K562 (cell line): Measurements from ENCODE around the gene RNFT2. TPM values are rescaled to one million over a fixed set of nuclear protein-coding genes. Genes with fewer than 3 reads are reported as not detected.
A peak's percentile ranks its signal among the peaks of the same experiment; 100 is the strongest.

Experiments
- ATAC-seq: fragments of 200-7000 bp; cut with Tn5 transposase; 3 replicates; pipeline ENCODE4 v1.9.1; 2020; ENCODE audit warnings: moderate library complexity
- BruUV-seq: library from RNA; stranded (reverse); fragments of 400-500 nt; replicated peaks from 2 replicates; lab custom pipeline; 2021; lab: Mats Ljungman, UMichigan
- CTCF ChIA-PET: fragments of 300-600 bp; formaldehyde crosslinking; extraction: SDS; loops from one replicate; lab custom pipeline; 2021; ENCODE audit warnings: low intra/inter-chr PET ratio; lab: Yijun Ruan, JAX
- POLR2A ChIA-PET: fragments of 300-600, 350-650 bp; sonication (Branson Sonifier 250); formaldehyde crosslinking; extraction: SDS; loops from one replicate; lab custom pipeline; 2021; ENCODE audit warnings: antibody characterized with exemption, inconsistent platforms; lab: Yijun Ruan, JAX
- DNase-seq, 4 experiments: peaks; one replicate each; pipeline versions ENCODE4 v3.0.0 to v3.0.0-alpha.2; 2011 to 2018; ENCODE audit warnings: low spot score in 3 of 4, mixed read lengths in 3 of 4; ENCODE audit errors: extremely low read depth in 1 of 4
- FAIRE-seq: peaks from 2 replicates; lab custom pipeline; 2011; peaks lifted over from hg19 to GRCh38; lab: Jason Lieb, UNC
- H2AFZ ChIP-seq: 2 replicates; pipeline ENCODE4 v1.6.0; 2011; ENCODE audit warnings: low read depth, low read length, control low read depth, inconsistent platforms
- H3K27ac ChIP-seq: fragments of 200-600 bp; 3 replicates; pipeline ENCODE4 v1.8.0; 2011; ENCODE audit warnings: low read depth, mild to moderate bottlenecking, control low read depth, inconsistent platforms, low read length, moderate library complexity, mixed read lengths; ENCODE audit errors: extremely low read depth
- H3K27me3 ChIP-seq, 2 experiments: fragments of 300-600 bp in 1 of 2; 2 replicates in 1 of 2; 3 replicates in 1 of 2; pipeline versions ENCODE4 v1.6.0 to v1.8.0; 2011; ENCODE audit warnings: inconsistent platforms in 2 of 2, low read length in 2 of 2, mild to moderate bottlenecking in 1 of 2, mixed read lengths in 1 of 2, moderate library complexity in 1 of 2; ENCODE audit not compliant: control insufficient read depth in 2 of 2, insufficient read depth in 2 of 2
- H3K36me3 ChIP-seq: fragments of 300-600 bp; 3 replicates; pipeline ENCODE4 v1.8.0; 2011; ENCODE audit warnings: mild to moderate bottlenecking, low read length, inconsistent platforms; ENCODE audit not compliant: control insufficient read depth, insufficient read depth
- H3K4me1 ChIP-seq, 2 experiments: fragments of 200-600 bp in 1 of 2; replicated peaks in 1 of 2; 2 replicates in 1 of 2; 3 replicates in 1 of 2; pipeline versions ENCODE4 v1.5.1 to v1.8.0; 2011; ENCODE audit warnings: inconsistent platforms in 2 of 2, low read length in 2 of 2, mild to moderate bottlenecking in 1 of 2, mixed read lengths in 1 of 2, moderate library complexity in 1 of 2; ENCODE audit not compliant: control insufficient read depth in 2 of 2, insufficient read depth in 2 of 2
- H3K4me2 ChIP-seq: 2 replicates; pipeline ENCODE4 v1.6.1; 2011; ENCODE audit warnings: low read length, control low read depth, inconsistent platforms, mixed read lengths; ENCODE audit not compliant: insufficient read depth
- H3K4me3 ChIP-seq: fragments of 200-600 bp; sonication (generic), shearing (Covaris generic); 2 replicates; pipeline ENCODE4 v1.5.1; 2016; ENCODE audit warnings: control low read depth, inconsistent platforms
- H3K79me2 ChIP-seq: fragments of 200-600 bp; 3 replicates; pipeline ENCODE4 v1.8.0; 2011; ENCODE audit warnings: low read length, inconsistent platforms; ENCODE audit not compliant: control insufficient read depth, insufficient read depth
- H3K9ac ChIP-seq, 2 experiments: 2 replicates each; pipeline versions ENCODE4 v1.6.0 to v1.6.1; 2011; ENCODE audit warnings: low read depth in 2 of 2, low read length in 2 of 2, control low read depth in 1 of 2, inconsistent platforms in 1 of 2, mild to moderate bottlenecking in 1 of 2, mixed read lengths in 1 of 2; ENCODE audit not compliant: insufficient read depth in 1 of 2
- H3K9me1 ChIP-seq: one replicate; pipeline ENCODE4 v1.6.0; 2011; ENCODE audit warnings: inconsistent platforms, mild to moderate bottlenecking, low read length, moderate library complexity; ENCODE audit not compliant: control insufficient read depth, insufficient read depth
- H3K9me3 ChIP-seq: replicated peaks from 2 replicates; pipeline ENCODE4 v1.5.1; 2011; ENCODE audit warnings: low read depth, low read length, inconsistent platforms; ENCODE audit not compliant: control insufficient read depth, insufficient read depth
- H4K20me1 ChIP-seq: replicated peaks from 2 replicates; pipeline ENCODE4 v1.6.1; 2011; ENCODE audit warnings: low read length, inconsistent platforms, mixed read lengths; ENCODE audit not compliant: control insufficient read depth, insufficient read depth
- PRPF4 ChIP-seq: fragments of 200-400 bp; formaldehyde crosslinking; IDR thresholded peaks from one replicate; pipeline ENCODE4 v1.6.1; 2017; ENCODE audit warnings: low read length, low read depth, mild to moderate bottlenecking; ENCODE audit not compliant: insufficient read depth, poor library complexity, severe bottlenecking
- RAD21 ChIP-seq, 2 experiments: fragments of 250-450 bp in 1 of 2; fragments of 450-650 bp in 1 of 2; sonication (Bioruptor Pico) in 1 of 2; formaldehyde crosslinking in 1 of 2; IDR thresholded peaks in 1 of 2; conservative IDR thresholded peaks in 1 of 2; 2 replicates each; pipeline versions ENCODE4 v1.4.0 to v1.8.0; 2020 to 2022; ENCODE audit warnings: mild to moderate bottlenecking in 2 of 2, moderate library complexity in 1 of 2
- ZBTB7A ChIP-seq: IDR thresholded peaks from 2 replicates; pipeline ENCODE4 v1.6.1; 2011; ENCODE audit warnings: low read depth, mild to moderate bottlenecking, low read length, moderate library complexity, borderline replicate concordance; ENCODE audit not compliant: control insufficient read depth
- ZNF124 ChIP-seq: sonication (generic); formaldehyde crosslinking; IDR thresholded peaks from 2 replicates; pipeline ENCODE4 v1.8.1; 2022; ENCODE audit warnings: missing genetic modification reagents
- WGBS: fragments of 100-300 bp; shearing (Covaris generic); methylation state at CpG from one replicate; pipeline ENCODE4 v1.1.6; 2016; ENCODE audit warnings: low coverage, mixed read lengths; ENCODE audit not compliant: insufficient coverage; ENCODE audit errors: missing lambda C conversion rate; 5-methylcytosine and 5-hydroxymethylcytosine counted together
- in situ Hi-C: fragments of 300-500 bp; cut with MboI; formaldehyde crosslinking; loops from 4 replicates; pipeline ENCODE4 v1.15.0; 2018; ENCODE audit warnings: inconsistent platforms, mixed read lengths
- intact Hi-C: fragments of 100-400 bp; cut with micrococcal nuclease; formaldehyde crosslinking; loops from 2 replicates; pipeline ENCODE4 v1.14.2; 2022
- polyA plus RNA-seq, 8 experiments: library from polyadenylated mRNA; depleted of rRNA in 4 of 8; stranded (reverse) in 5 of 8; unstranded in 3 of 8; fragments of >200 nt; fragmentation: Nextera tagmentation in 2 of 8; fragmentation: Illumina TruSeq in 1 of 8; extraction: Ambion mirVana in 2 of 8; extraction: Trizol in 1 of 8; gene quantifications; 2 replicates each; pipeline versions ENCODE4 v1.2.1 to v1.2.3, GENCODE V29; 2011 to 2014; ENCODE audit warnings: inconsistent platforms in 1 of 8, missing spikeins in 1 of 8
- total RNA-seq, 7 experiments: library from RNA; depleted of rRNA in 6 of 7; stranded (reverse); fragments of >200 nt in 6 of 7; fragmentation: Illumina TruSeq in 2 of 7; extraction: Trizol in 2 of 7; gene quantifications; 2 replicates each; pipeline versions ENCODE4 v1.2.1 to v1.2.3, GENCODE V29; 2011 to 2021; ENCODE audit warnings: low replicate concordance in 1 of 7
- TF ChIP-seq, protein P1 (sequence below): fragments of 450-650 bp; IDR thresholded peaks from 2 replicates; pipeline ENCODE4 v1.6.1; 2016; ENCODE audit warnings: mild to moderate bottlenecking
- TF ChIP-seq, protein P2 (sequence below), 3 experiments: IDR thresholded peaks in 2 of 3; conservative IDR thresholded peaks in 1 of 3; 2 replicates each; pipeline ENCODE4 v1.5.1; 2011 to 2012; ENCODE audit warnings: low read length in 3 of 3, mild to moderate bottlenecking in 3 of 3, control low read depth in 2 of 3, improper control_type of control experiment in 1 of 3, inconsistent platforms in 1 of 3, low read depth in 1 of 3, mixed read lengths in 1 of 3, moderate library complexity in 1 of 3; ENCODE audit not compliant: insufficient read depth in 2 of 3

RNFT2 gene
- total and polyA plus RNA-seq, 9 of the 15 experiments (the other 6 are each of a cell fraction or from before 2014, with no cell fraction given): 3.6 to 26.3 (median 9.5) TPM

DNA sequence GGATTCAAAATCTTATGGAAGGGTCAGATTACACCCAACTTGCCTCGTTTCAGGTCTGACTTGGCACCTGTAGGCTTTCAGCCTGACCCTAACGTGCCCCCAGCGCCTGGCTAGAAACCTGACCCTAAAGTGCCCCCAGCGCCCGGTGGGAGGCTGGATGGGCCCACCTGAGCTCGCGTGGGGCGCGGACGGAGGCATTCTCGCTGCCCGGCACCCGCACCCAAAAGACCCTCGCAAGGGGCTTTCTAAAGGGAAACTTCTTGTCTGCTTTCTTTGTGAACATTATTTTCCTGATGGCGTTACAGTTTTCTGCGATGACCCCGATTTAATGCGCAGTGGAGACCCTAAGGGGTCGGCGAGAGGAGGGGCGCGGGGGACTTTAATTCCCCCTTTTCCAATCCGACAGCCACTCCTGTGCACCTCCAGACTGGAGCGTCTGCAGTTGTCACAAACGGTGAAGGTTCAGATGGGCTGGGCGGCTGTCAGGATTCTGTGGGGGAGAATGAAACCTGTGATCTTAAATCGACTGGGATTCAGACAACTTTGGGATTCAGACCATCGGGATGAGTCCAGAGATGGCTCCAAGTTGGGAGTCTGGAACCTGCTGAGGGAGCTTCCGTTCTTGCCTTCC is 143.9 kb downstream of the RNFT2 start:
- no peak overlapping the region for H3K9ac ChIP-seq
- no peak overlapping the region for H3K27ac ChIP-seq
- BruUV-seq: no TSS peak
- H3K79me2 ChIP-seq: no peaks in the 10 kb centered on the region
- ChIA-PET CTCF (interaction anchor here (0.6 to 2.0 kb wide), 2 partner anchors 179 kb away, joined by 7 to 10 read pairs; no protein-coding TSS in a partner anchor), POLR2A (no interaction called here)
- WGBS: 23% methylated on average over 24 of the region's 29 CpGs
- no peaks in the 10 kb centered on the region for H3K36me3 ChIP-seq
- peaks cover 6% of the 10 kb centered on the region; the same call in 1 of the 2 replicates for H4K20me1 ChIP-seq
- FAIRE-seq (no peak), DNase-seq (no peak), ATAC-seq (no peak)
- no peaks in the 10 kb centered on the region for H3K9me1 ChIP-seq
- H3K4me3 ChIP-seq: no peak overlapping the region
- H3K27me3 ChIP-seq: peaks cover 41 to 67% of the 10 kb centered on the region in 2 experiments
- in situ Hi-C loops: no loop called here
- intact Hi-C loops: loop anchor here (1.0 kb wide), 1 partner anchor 179 kb away; no protein-coding TSS in a partner anchor
- H3K9me3 ChIP-seq: no peaks in the 10 kb centered on the region
- TF ChIP-seq ZBTB7A (0 out of 2 replicates have a peak, but pooled peaks have one; percentile 7), PRPF4 (no peak)
- no peak overlapping the region for H3K4me2 ChIP-seq
- H3K4me1 ChIP-seq: peaks cover 0 to 29% of the 10 kb centered on the region in 2 experiments; a peak in 3 of 5 replicates
- H2AFZ ChIP-seq: no peak overlapping the region

DNA sequence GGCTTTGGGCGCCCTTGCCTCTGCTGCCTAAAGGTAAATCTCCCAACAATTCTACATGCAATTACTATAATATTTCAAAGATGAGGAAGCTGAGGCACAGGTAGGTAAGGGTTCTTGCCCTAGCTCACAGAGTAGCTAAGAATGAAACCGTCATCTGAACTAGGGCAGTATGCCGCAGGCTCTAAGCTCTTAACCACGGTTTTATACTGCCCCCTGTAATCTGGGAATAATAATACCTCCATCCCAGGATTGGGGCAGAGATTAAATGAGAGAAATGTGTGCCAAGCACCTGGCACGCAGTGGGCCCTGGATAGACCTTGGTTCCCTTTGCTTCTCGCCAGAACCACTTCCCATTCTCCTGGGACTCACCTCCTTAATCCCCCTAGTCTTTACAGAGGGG is 144.6 kb downstream of the RNFT2 start:
- H3K9me1 ChIP-seq: no peaks in the 10 kb centered on the region
- no peak overlapping the region for H3K4me3 ChIP-seq
- peak; percentile 24; the same call in 1 of the 3 replicates for ATAC-seq
- H4K20me1 ChIP-seq: peaks cover 6% of the 10 kb centered on the region; the same call in 1 of the 2 replicates
- peak in 1 of 4 experiments; percentile 13 for DNase-seq
- 8% methylated on average over 6 of the region's 6 CpGs for WGBS
- H3K27me3 ChIP-seq: peaks cover 44 to 64% of the 10 kb centered on the region in 2 experiments
- no TSS peak for BruUV-seq
- CTCF ChIA-PET: interaction anchor here (0.6 to 2.0 kb wide), 3 partner anchors 17 to 885 kb away, joined by 3 to 10 read pairs (median 3); no protein-coding TSS in a partner anchor
- no peaks in the 10 kb centered on the region for H3K36me3 ChIP-seq
- no peaks in the 10 kb centered on the region for H3K9me3 ChIP-seq
- in situ Hi-C loops (no loop called here), intact Hi-C loops (loop anchor here (1.0 kb wide), 1 partner anchor 179 kb away; no protein-coding TSS in a partner anchor)
- H2AFZ ChIP-seq: no peak overlapping the region
- H3K4me2 ChIP-seq: no peak overlapping the region
- FAIRE-seq: no peak
- POLR2A ChIA-PET: no interaction called here
- TF ChIP-seq, protein P1, sequence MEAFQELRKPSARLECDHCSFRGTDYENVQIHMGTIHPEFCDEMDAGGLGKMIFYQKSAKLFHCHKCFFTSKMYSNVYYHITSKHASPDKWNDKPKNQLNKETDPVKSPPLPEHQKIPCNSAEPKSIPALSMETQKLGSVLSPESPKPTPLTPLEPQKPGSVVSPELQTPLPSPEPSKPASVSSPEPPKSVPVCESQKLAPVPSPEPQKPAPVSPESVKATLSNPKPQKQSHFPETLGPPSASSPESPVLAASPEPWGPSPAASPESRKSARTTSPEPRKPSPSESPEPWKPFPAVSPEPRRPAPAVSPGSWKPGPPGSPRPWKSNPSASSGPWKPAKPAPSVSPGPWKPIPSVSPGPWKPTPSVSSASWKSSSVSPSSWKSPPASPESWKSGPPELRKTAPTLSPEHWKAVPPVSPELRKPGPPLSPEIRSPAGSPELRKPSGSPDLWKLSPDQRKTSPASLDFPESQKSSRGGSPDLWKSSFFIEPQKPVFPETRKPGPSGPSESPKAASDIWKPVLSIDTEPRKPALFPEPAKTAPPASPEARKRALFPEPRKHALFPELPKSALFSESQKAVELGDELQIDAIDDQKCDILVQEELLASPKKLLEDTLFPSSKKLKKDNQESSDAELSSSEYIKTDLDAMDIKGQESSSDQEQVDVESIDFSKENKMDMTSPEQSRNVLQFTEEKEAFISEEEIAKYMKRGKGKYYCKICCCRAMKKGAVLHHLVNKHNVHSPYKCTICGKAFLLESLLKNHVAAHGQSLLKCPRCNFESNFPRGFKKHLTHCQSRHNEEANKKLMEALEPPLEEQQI: no peak
- no peak for TF ChIP-seq ZNF124 (CRISPR knock-in tag)
- TF ChIP-seq RAD21 (CRISPR knock-in tag; conservative IDR thresholded peaks at IDR 0.05 in 1 of 2, IDR thresholded peaks at IDR 0.05 in 1 of 2): peak; percentile 16 to 39; a peak in 2 of 4 replicates
- TF ChIP-seq, protein P2, sequence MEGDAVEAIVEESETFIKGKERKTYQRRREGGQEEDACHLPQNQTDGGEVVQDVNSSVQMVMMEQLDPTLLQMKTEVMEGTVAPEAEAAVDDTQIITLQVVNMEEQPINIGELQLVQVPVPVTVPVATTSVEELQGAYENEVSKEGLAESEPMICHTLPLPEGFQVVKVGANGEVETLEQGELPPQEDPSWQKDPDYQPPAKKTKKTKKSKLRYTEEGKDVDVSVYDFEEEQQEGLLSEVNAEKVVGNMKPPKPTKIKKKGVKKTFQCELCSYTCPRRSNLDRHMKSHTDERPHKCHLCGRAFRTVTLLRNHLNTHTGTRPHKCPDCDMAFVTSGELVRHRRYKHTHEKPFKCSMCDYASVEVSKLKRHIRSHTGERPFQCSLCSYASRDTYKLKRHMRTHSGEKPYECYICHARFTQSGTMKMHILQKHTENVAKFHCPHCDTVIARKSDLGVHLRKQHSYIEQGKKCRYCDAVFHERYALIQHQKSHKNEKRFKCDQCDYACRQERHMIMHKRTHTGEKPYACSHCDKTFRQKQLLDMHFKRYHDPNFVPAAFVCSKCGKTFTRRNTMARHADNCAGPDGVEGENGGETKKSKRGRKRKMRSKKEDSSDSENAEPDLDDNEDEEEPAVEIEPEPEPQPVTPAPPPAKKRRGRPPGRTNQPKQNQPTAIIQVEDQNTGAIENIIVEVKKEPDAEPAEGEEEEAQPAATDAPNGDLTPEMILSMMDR (IDR thresholded peaks at IDR 0.05 in 2 of 3, conservative IDR thresholded peaks at IDR 0.05 in 1 of 3; ENCODE audit: insufficient read depth in 2 of 3, low read depth in 1 of 3, low read length in 3 of 3): peak in 2 of 3 experiments; percentile 16 to 45; a peak in 2 of 6 replicates
- H3K27ac ChIP-seq: no peak overlapping the region
- no peaks in the 10 kb centered on the region for H3K79me2 ChIP-seq
- H3K9ac ChIP-seq: no peak overlapping the region
- H3K4me1 ChIP-seq: peaks cover 0 to 29% of the 10 kb centered on the region in 2 experiments; a peak in 3 of 5 replicates
